CD4-positive, alpha-beta T cell (primary cell): ENCODE data around the gene EPC2. TPM values are rescaled to one million over a fixed set of nuclear protein-coding genes. Genes with fewer than 3 reads are reported as not detected.

Experiments
- ATAC-seq: fragments of 200-7000 bp; cut with Tn5 transposase; one replicate; pipeline ENCODE4 v1.10.0; 2022; ENCODE audit warnings: mild to moderate bottlenecking; ENCODE audit not compliant: poor library complexity
- CTCF ChIA-PET: fragments of 350-600 bp; sonication (Branson Sonifier 250); formaldehyde crosslinking; loops from one replicate; lab custom pipeline; 2021; ENCODE audit warnings: antibody characterized with exemption, inconsistent platforms; lab: Charles Lee
- POLR2A ChIA-PET: fragments of 350-600 bp; sonication (Branson Sonifier 250); formaldehyde crosslinking; loops from one replicate; lab custom pipeline; 2021; ENCODE audit warnings: antibody characterized with exemption, inconsistent platforms; lab: Charles Lee
- DNase-seq, 14 experiments: peaks; one replicate each; pipeline ENCODE4 v3.0.0-alpha.2; 2013 to 2020; ENCODE audit warnings: mixed read lengths in 2 of 14
- H3K27ac ChIP-seq, 2 donors: one replicate each; pipeline versions ENCODE4 v1.5.1 to v1.7.0; 2013; ENCODE audit warnings: low read length in 2 of 2, low read depth in 1 of 2, mild to moderate bottlenecking in 1 of 2
- H3K27me3 ChIP-seq, 2 experiments: 1 replicate in 1 of 2; 2 replicates in 1 of 2; pipeline versions ENCODE4 v1.6.1 to v1.7.0; 2013; ENCODE audit warnings: low read length in 2 of 2, control low read depth in 1 of 2, mild to moderate bottlenecking in 1 of 2, moderate library complexity in 1 of 2; ENCODE audit not compliant: insufficient read depth in 2 of 2, control insufficient read depth in 1 of 2
- H3K36me3 ChIP-seq: one replicate; pipeline ENCODE4 v1.6.1; 2013; ENCODE audit warnings: low read length, control low read depth; ENCODE audit not compliant: insufficient read depth
- H3K4me1 ChIP-seq: one replicate; pipeline ENCODE4 v1.6.1; 2013; ENCODE audit warnings: low read length, control low read depth; ENCODE audit not compliant: insufficient read depth
- H3K4me3 ChIP-seq: one replicate; pipeline ENCODE4 v1.5.1; 2013; ENCODE audit warnings: mild to moderate bottlenecking, low read length, moderate library complexity
- H3K9me3 ChIP-seq, 2 experiments: 1 replicate in 1 of 2; 2 replicates in 1 of 2; pipeline versions ENCODE4 v1.6.1 to v1.7.0; 2013; ENCODE audit warnings: low read length in 2 of 2, mild to moderate bottlenecking in 2 of 2, control low read depth in 1 of 2, moderate library complexity in 1 of 2; ENCODE audit not compliant: control insufficient read depth in 1 of 2, insufficient read depth in 1 of 2
- H3K27ac Mint-ChIP-seq: one replicate; pipeline ENCODE4 v1.8.0; 2020; ENCODE audit warnings: mixed read lengths
- H3K27me3 Mint-ChIP-seq: one replicate; pipeline ENCODE4 v1.8.0; 2021; ENCODE audit warnings: mixed read lengths
- H3K36me3 Mint-ChIP-seq: one replicate; pipeline ENCODE4 v1.8.0; 2021; ENCODE audit warnings: low read depth, mixed read lengths
- H3K4me1 Mint-ChIP-seq: one replicate; pipeline ENCODE4 v1.8.0; 2021; ENCODE audit warnings: low read depth, mixed read lengths
- H3K4me3 Mint-ChIP-seq: one replicate; pipeline ENCODE4 v1.8.0; 2020; ENCODE audit warnings: mild to moderate bottlenecking, mixed read lengths
- H3K9me3 Mint-ChIP-seq: one replicate; pipeline ENCODE4 v1.8.0; 2020; ENCODE audit warnings: mixed read lengths
- CTCF ChIP-seq: fragments of 200-600 bp; IDR thresholded peaks from one replicate; pipeline ENCODE4 v1.8.0; 2022; ENCODE audit warnings: antibody characterized with exemption, mild to moderate bottlenecking
- intact Hi-C, 2 experiments: fragments of 100-400 bp; cut with DNase I in 1 of 2; cut with micrococcal nuclease in 1 of 2; formaldehyde crosslinking; loops; one replicate each; pipeline versions ENCODE4 v1.15.1 to v1.9.0; 2023 to 2025; cut with DNase I, micrococcal nuclease
- total RNA-seq, 174 experiments: library from RNA in 2 of 174; stranded (reverse) in 2 of 174; gene quantifications; one replicate each; pipeline ENCODE4 v1.2.3 and lab custom pipeline; 2021 to 2026

The EPC2 gene
- total RNA-seq, 2 experiments from 2014 or later, result 79.6 to 85.5 TPM

- CTCF ChIA-PET, result no interaction called here
- Histone ChIP-seq H3K4me1 (no peaks in the 10 kb centered on the region), H3K4me3 (no peak overlapping the region), H3K36me3 (no peaks in the 10 kb centered on the region), H3K9me3 (no peaks in the 10 kb centered on the region), H3K27ac (no peak overlapping the region), H3K27me3 (no peaks in the 10 kb centered on the region)
- Mint-ChIP-seq H3K4me1 (no peaks in the 10 kb centered on the region), H3K36me3 (no peaks in the 10 kb centered on the region), H3K27ac (no peak overlapping the region), H3K4me3 (no peak overlapping the region), H3K9me3 (no peaks in the 10 kb centered on the region), H3K27me3 (peaks cover 4% of the 10 kb centered on the region)
- ATAC-seq (no peak), DNase-seq (no peak)
- intact Hi-C loops, result no loop called here
- POLR2A ChIA-PET, result interaction anchor here (1.2 kb wide), 1 partner anchor 11 kb away, joined by 4 read pairs; no protein-coding TSS in a partner anchor
- no peak for TF ChIP-seq CTCF
These were observed 9.8 kb upstream of the EPC2 start for GRCh38 chr2:148634749-148635148.

GRCh38 chr2:148638543-148638942 lies 6.0 kb upstream of the EPC2 start:
- DNase-seq (no peak), ATAC-seq (no peak)
- intact Hi-C loops, result no loop called here
- POLR2A ChIA-PET, result interaction anchor here (1.1 to 1.3 kb wide), 2 partner anchors 25 to 86 kb away, joined by 3 to 4 read pairs; no protein-coding TSS in a partner anchor
- no peaks in the 10 kb centered on the region for H3K27me3 ChIP-seq
- Mint-ChIP-seq H3K4me3 (no peak overlapping the region), H3K27me3 (peaks cover 4% of the 10 kb centered on the region), H3K27ac (no peak overlapping the region), H3K9me3 (no peaks in the 10 kb centered on the region), H3K36me3 (no peaks in the 10 kb centered on the region), H3K4me1 (peaks cover 8% of the 10 kb centered on the region)
- no peak for TF ChIP-seq CTCF
- no peaks in the 10 kb centered on the region for H3K9me3 ChIP-seq
- no peak overlapping the region for H3K4me3 ChIP-seq
- CTCF ChIA-PET, result no interaction called here
- peaks cover 2% of the 10 kb centered on the region for H3K4me1 ChIP-seq
- H3K27ac ChIP-seq, result no peak overlapping the region
- H3K36me3 ChIP-seq, result no peaks in the 10 kb centered on the region

GRCh38 chr2:148640767-148641166 lies 3.8 kb upstream of the EPC2 start:
- no peak for DNase-seq
- H3K4me3 ChIP-seq, result no peak overlapping the region
- Mint-ChIP-seq H3K4me3 (peak overlapping the region; percentile 12), H3K4me1 (peaks cover 14% of the 10 kb centered on the region), H3K27me3 (peaks cover 4% of the 10 kb centered on the region), H3K36me3 (peaks cover 13% of the 10 kb centered on the region), H3K9me3 (no peaks in the 10 kb centered on the region), H3K27ac (no peak overlapping the region)
- ATAC-seq, result no peak
- intact Hi-C loops, result loop anchor here (2.0 to 10.0 kb wide), 7 partner anchors 54 to 796 kb away; partner anchors contain the start of genes ACVR2A (in 1 of the 2) and KIF5C (in 1 of the 2)
- no peak overlapping the region for H3K27ac ChIP-seq
- no peaks in the 10 kb centered on the region for H3K36me3 ChIP-seq
- H3K4me1 ChIP-seq, result peaks cover 8% of the 10 kb centered on the region
- CTCF ChIA-PET, result interaction anchor here (0.6 to 1.0 kb wide), 4 partner anchors 20 to 651 kb away, joined by 3 read pairs; no protein-coding TSS in a partner anchor
- no peaks in the 10 kb centered on the region for H3K9me3 ChIP-seq
- no peak for TF ChIP-seq CTCF
- POLR2A ChIA-PET, result no interaction called here
- no peaks in the 10 kb centered on the region for H3K27me3 ChIP-seq
